CD14-positive monocyte (primary cell): ENCODE measurements around the gene DNAH1. TPM values are rescaled to one million over a fixed set of nuclear protein-coding genes. Genes with fewer than 3 reads are reported as not detected.

Experiments used
- DNase-seq, 3 donors: peaks; one replicate each; pipeline ENCODE4 v3.0.0-alpha.2; 2011 to 2022
- H2AFZ ChIP-seq: 2 replicates; pipeline ENCODE4 v1.6.0; 2012; ENCODE audit warnings: mild to moderate bottlenecking, low read depth, low read length, inconsistent platforms; ENCODE audit not compliant: insufficient read depth, poor library complexity, severe bottlenecking
- H3K27ac ChIP-seq, 2 donors: 1 replicate in 1 of 2; 2 replicates in 1 of 2; pipeline ENCODE4 v1.5.1; 2012 to 2013; ENCODE audit warnings: low read length in 2 of 2, control low read depth in 1 of 2, inconsistent platforms in 1 of 2, low read depth in 1 of 2, mild to moderate bottlenecking in 1 of 2
- H3K27me3 ChIP-seq, 2 donors: one replicate each; pipeline versions ENCODE4 v1.6.0 to v1.6.1; 2011 to 2013; ENCODE audit warnings: low read length in 2 of 2; ENCODE audit not compliant: control insufficient read depth in 2 of 2, insufficient read depth in 2 of 2
- H3K36me3 ChIP-seq, 2 donors: replicated peaks in 1 of 2; 1 replicate in 1 of 2; 2 replicates in 1 of 2; pipeline versions ENCODE4 v1.5.1 to v1.6.1; 2012 to 2013; ENCODE audit warnings: low read length in 2 of 2, control low read depth in 1 of 2, inconsistent platforms in 1 of 2, mild to moderate bottlenecking in 1 of 2; ENCODE audit not compliant: insufficient read depth in 2 of 2, control insufficient read depth in 1 of 2
- H3K4me1 ChIP-seq, 2 donors: 1 replicate in 1 of 2; 2 replicates in 1 of 2; pipeline versions ENCODE4 v1.5.1 to v1.6.1; 2012 to 2013; ENCODE audit warnings: low read length in 2 of 2, control low read depth in 1 of 2, inconsistent platforms in 1 of 2, mild to moderate bottlenecking in 1 of 2, moderate library complexity in 1 of 2; ENCODE audit not compliant: insufficient read depth in 2 of 2, control insufficient read depth in 1 of 2
- H3K4me2 ChIP-seq: replicated peaks from 2 replicates; pipeline ENCODE3; 2012; ENCODE audit warnings: low read length, moderate library complexity, mild to moderate bottlenecking; ENCODE audit not compliant: poor library complexity, severe bottlenecking; ENCODE audit errors: extremely low read depth
- H3K4me3 ChIP-seq, 3 experiments: fragments of 200-600 bp in 1 of 3; sonication (generic) in 1 of 3; replicated peaks in 1 of 3; 1 replicate in 2 of 3; 2 replicates in 1 of 3; pipeline ENCODE4 v1.5.1; 2011 to 2013; ENCODE audit warnings: low read length in 3 of 3, mild to moderate bottlenecking in 3 of 3, control low read depth in 2 of 3, low read depth in 2 of 3, inconsistent platforms in 1 of 3, moderate library complexity in 1 of 3
- H3K79me2 ChIP-seq: 2 replicates; pipeline ENCODE4 v1.6.0; 2012; ENCODE audit warnings: mild to moderate bottlenecking, control low read depth, inconsistent platforms, low read length, moderate library complexity; ENCODE audit not compliant: insufficient read depth
- H3K9ac ChIP-seq: 2 replicates; pipeline ENCODE4 v1.6.0; 2017; ENCODE audit warnings: low read length, mild to moderate bottlenecking; ENCODE audit not compliant: insufficient read depth, poor library complexity, severe bottlenecking
- H3K9me3 ChIP-seq, 2 donors: replicated peaks in 1 of 2; 1 replicate in 1 of 2; 2 replicates in 1 of 2; pipeline versions ENCODE4 v1.5.1 to v1.6.1; 2012 to 2013; ENCODE audit warnings: low read length in 2 of 2, control low read depth in 1 of 2; ENCODE audit not compliant: control insufficient read depth in 1 of 2, insufficient read depth in 1 of 2
- H4K20me1 ChIP-seq: 2 replicates; pipeline ENCODE4 v1.6.0; 2012; ENCODE audit warnings: mild to moderate bottlenecking, low read length, control low read depth, moderate library complexity; ENCODE audit not compliant: insufficient read depth
- H3K27ac Mint-ChIP-seq, 7 donors: one replicate each; pipeline ENCODE4 v1.8.0; 2020; ENCODE audit warnings: mild to moderate bottlenecking in 7 of 7, mixed read lengths in 7 of 7, moderate library complexity in 6 of 7, inconsistent platforms in 2 of 7
- H3K27me3 Mint-ChIP-seq, 3 donors: one replicate each; pipeline ENCODE4 v1.8.0; 2021 to 2022; ENCODE audit warnings: low read depth in 3 of 3, mild to moderate bottlenecking in 3 of 3, mixed read lengths in 3 of 3, moderate library complexity in 3 of 3, inconsistent platforms in 1 of 3
- H3K36me3 Mint-ChIP-seq, 2 donors: one replicate each; pipeline ENCODE4 v1.8.0; 2020; ENCODE audit warnings: mixed read lengths in 2 of 2, inconsistent platforms in 1 of 2, mild to moderate bottlenecking in 1 of 2
- H3K4me1 Mint-ChIP-seq: one replicate; pipeline ENCODE4 v1.8.0; 2020; ENCODE audit warnings: mild to moderate bottlenecking, mixed read lengths
- H3K4me3 Mint-ChIP-seq, 2 donors: one replicate each; pipeline ENCODE4 v1.8.0; 2020; ENCODE audit warnings: mild to moderate bottlenecking in 2 of 2, mixed read lengths in 2 of 2, moderate library complexity in 1 of 2
- H3K9me3 Mint-ChIP-seq, 7 donors: one replicate each; pipeline ENCODE4 v1.8.0; 2020 to 2022; ENCODE audit warnings: mixed read lengths in 7 of 7, mild to moderate bottlenecking in 6 of 7, moderate library complexity in 6 of 7, inconsistent platforms in 2 of 7
- CTCF ChIP-seq: fragments of 200-600 bp; IDR thresholded peaks from one replicate; pipeline ENCODE4 v1.8.0; 2022; ENCODE audit warnings: antibody characterized with exemption, mild to moderate bottlenecking
- WGBS: methylation state at CpG from one replicate; pipeline ENCODE4 v1.1.5; 2013; ENCODE audit warnings: missing lambda C conversion rate; ENCODE audit not compliant: insufficient coverage; 5-methylcytosine and 5-hydroxymethylcytosine counted together
- intact Hi-C, 2 donors: fragments of 100-400 bp; cut with micrococcal nuclease; formaldehyde crosslinking; loops; one replicate each; pipeline versions ENCODE4 v1.15.0 to v1.15.1; 2023
- polyA plus RNA-seq, 3 donors: library from polyadenylated mRNA; depleted of rRNA in 1 of 3; unstranded in 2 of 3; stranded (reverse) in 1 of 3; fragments of 300-500 nt in 2 of 3; fragments of >200 nt in 1 of 3; fragmentation: Illumina TruSeq in 2 of 3; gene quantifications; 1 replicate in 2 of 3; 2 replicates in 1 of 3; pipeline ENCODE4 v1.2.3, GENCODE V29; 2012 to 2021

Gene DNAH1
- polyA plus RNA-seq, 3 donors = 0.15 to 47.0 (median 0.25) TPM

- Histone ChIP-seq H3K27ac (no peak overlapping the region), H3K4me2 (no peak overlapping the region), H3K4me1 (no peaks in the 10 kb centered on the region), H3K9ac (no peak overlapping the region), H3K4me3 (no peak overlapping the region), H3K79me2 (no peaks in the 10 kb centered on the region), H4K20me1 (no peaks in the 10 kb centered on the region), H2AFZ (no peak overlapping the region), H3K27me3 (no peaks in the 10 kb centered on the region), H3K36me3 (peaks cover 74 to 98% of the 10 kb centered on the region in 2 donors), H3K9me3 (no peaks in the 10 kb centered on the region)
- Mint-ChIP-seq H3K27me3 (peaks cover 0 to 2% (median 0%) of the 10 kb centered on the region in 3 donors), H3K27ac (peak overlapping the region in 3 of 7 donors; percentile 6 to 58 (median 15)), H3K36me3 (peaks cover 81 to 98% of the 10 kb centered on the region in 2 donors), H3K4me3 (no peak overlapping the region), H3K4me1 (no peaks in the 10 kb centered on the region), H3K9me3 (no peaks in the 10 kb centered on the region)
- TF ChIP-seq CTCF = no peak
- 95% methylated on average over 26 of the region's 27 CpGs for WGBS
- intact Hi-C loops = no loop called here
- no peak for DNase-seq
Measured at GRCh38 chr3:52357151-52358080, 41.3 kb downstream of the DNAH1 start.

GRCh38 chr3:52358362-52358940 lies 42.3 kb downstream of the DNAH1 start:
- Mint-ChIP-seq H3K36me3 (peaks cover 80 to 96% of the 10 kb centered on the region in 2 donors), H3K4me3 (no peak overlapping the region), H3K4me1 (no peaks in the 10 kb centered on the region), H3K9me3 (no peaks in the 10 kb centered on the region), H3K27ac (peak overlapping the region in 1 of 7 donors; percentile 68), H3K27me3 (peaks cover 0 to 2% (median 2%) of the 10 kb centered on the region in 3 donors)
- Histone ChIP-seq H3K4me2 (no peak overlapping the region), H3K27ac (no peak overlapping the region), H3K4me1 (no peaks in the 10 kb centered on the region), H3K79me2 (no peaks in the 10 kb centered on the region), H3K4me3 (no peak overlapping the region), H3K9me3 (no peaks in the 10 kb centered on the region), H3K9ac (no peak overlapping the region), H3K27me3 (no peaks in the 10 kb centered on the region), H4K20me1 (no peaks in the 10 kb centered on the region), H3K36me3 (peaks cover 75 to 98% of the 10 kb centered on the region in 2 donors), H2AFZ (no peak overlapping the region)
- DNase-seq = no peak
- intact Hi-C loops = no loop called here
- no peak for TF ChIP-seq CTCF
- 99% methylated on average over 15 of the region's 18 CpGs for WGBS
